Dermis microvascular lymphatic vessel endothelial cell (primary cell): ENCODE measurements around the gene INTS2. TPM values are rescaled to one million over a fixed set of nuclear protein-coding genes. Genes with fewer than 3 reads are reported as not detected.
"Not testable (repeated sequence)": the region's sequence is repeated elsewhere in the genome, so short reads cannot be mapped to it uniquely, and the experiment has no call there.

Source experiments
- DNase-seq, 2 donors: peaks; one replicate each; pipeline versions ENCODE4 v3.0.0 to v3.0.0-alpha.2; 2010; ENCODE audit warnings: low read depth in 2 of 2
- total RNA-seq: library from RNA; depleted of rRNA; stranded (reverse); fragments of >200 nt; gene quantifications from 2 replicates; pipeline ENCODE4 v1.2.1, GENCODE V29; 2014

The INTS2 gene
- total RNA-seq, 1 donor from 2014 or later: 18.0 TPM

DNA sequence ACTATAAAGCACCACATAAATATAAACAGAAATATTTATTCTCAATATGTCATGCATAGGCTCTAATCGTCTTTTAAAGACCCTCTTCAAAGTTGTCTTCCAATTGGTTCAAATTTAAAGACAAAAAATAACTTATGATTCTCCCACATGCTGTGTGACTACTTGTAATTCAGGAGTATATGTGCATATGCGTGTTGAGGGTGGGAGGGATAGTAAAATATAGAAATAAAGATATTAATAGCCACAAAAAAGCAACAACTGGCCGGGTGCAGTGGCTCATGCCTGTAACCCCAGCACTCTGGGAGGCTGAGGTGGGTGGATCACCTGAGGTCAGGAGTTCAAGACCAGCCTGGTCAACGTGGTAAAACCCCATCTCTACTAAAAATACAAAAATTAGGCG lies 33.5 kb downstream of the INTS2 start:
- DNase-seq: not testable (repeated sequence)

DNA sequence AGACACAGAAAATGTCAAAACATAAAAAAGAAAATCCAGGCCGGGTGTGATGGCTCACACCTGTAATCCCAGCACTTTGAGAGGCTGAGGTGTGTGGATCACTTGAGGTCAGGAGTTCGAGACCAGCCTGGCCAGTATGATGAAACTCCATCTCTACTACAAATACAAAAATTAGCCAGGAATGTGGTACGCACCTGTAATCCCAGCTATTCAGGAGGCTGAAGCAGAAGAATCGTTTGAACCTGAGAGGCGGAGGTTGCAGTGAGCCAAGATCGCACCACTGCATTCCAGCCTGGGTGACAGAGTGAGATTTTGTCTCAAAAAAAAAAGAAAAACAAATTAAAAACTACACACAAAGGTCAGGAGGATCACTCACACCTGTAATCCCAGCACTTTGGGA lies 40.0 kb downstream of the INTS2 start:
- DNase-seq: not testable (repeated sequence)

DNA sequence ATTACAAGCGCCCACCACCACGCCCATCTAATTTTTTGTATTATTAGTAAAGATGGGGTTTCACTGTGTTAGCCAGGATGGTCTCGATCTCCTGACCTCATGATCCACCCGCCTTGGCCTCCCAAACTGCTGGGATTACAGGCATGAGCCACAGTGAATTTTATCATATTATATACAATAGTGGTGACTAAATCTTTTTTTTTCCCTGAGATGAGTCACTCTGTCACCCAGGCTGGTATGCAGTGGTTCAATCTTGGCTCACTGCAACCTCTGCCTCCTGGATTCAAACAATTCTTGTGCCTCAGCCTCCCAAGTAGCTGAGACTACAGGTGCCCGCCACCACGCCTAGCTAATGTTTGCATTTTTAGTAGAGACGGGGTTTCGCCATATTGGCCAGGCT lies 41.9 kb downstream of the INTS2 start:
- DNase-seq: not testable (repeated sequence)

- DNase-seq: no peak
These were observed 42.9 kb downstream of the INTS2 start for GRCh38 chr17:61884864-61885263.

DNA sequence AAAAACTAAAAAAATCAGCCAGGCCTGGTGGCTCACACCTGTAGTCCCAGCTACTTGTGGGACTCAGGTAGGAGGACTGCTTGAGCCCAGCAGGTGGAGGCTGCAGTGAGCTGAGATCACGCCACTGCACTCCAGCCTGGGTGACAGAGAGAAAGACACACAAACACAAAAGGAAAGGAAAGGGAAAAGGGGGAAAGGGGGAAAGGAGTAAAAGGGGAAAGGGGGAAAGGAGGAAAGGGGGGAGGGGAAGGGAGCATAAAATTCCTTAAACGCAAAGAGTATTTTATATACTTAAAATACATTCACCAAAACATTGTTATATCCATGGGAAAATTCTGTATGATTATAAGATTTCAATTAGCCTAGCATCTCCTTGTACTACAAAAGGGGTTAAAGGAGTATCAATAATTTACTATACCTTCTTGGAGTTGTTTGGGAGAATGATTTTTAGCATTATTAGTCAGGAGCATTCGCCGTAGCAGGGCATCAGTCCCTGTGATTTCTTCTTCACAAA lies 47.1 kb downstream of the INTS2 start:
- DNase-seq: no peak

- no peak for DNase-seq
These were observed 48.7 kb downstream of the INTS2 start for GRCh38 chr17:61878984-61879612.

- DNase-seq: no peak
These were observed 49.3 kb downstream of the INTS2 start for GRCh38 chr17:61878520-61878919.

DNA sequence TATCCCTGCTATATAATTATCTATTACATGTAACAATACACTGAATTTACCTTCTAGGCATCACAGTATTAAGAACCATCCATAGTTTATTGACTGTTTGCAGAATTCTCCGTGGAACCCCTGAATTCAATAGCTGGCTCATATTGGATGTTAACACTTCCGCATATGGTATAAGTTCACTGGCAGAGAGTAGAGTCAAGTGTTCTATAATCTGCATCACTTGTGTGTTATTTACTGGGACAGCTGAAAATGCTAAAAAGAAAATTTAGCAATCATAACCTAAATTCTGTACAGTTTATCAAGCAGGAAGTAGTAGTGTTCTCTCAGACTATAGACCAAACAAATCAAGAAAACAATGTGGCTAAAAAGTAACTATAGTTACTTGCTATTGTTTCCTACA lies 49.9 kb downstream of the INTS2 start:
- DNase-seq: no peak

- no peak for DNase-seq
These were observed 52.0 kb downstream of the INTS2 start for GRCh38 chr17:61875804-61876203.

DNA sequence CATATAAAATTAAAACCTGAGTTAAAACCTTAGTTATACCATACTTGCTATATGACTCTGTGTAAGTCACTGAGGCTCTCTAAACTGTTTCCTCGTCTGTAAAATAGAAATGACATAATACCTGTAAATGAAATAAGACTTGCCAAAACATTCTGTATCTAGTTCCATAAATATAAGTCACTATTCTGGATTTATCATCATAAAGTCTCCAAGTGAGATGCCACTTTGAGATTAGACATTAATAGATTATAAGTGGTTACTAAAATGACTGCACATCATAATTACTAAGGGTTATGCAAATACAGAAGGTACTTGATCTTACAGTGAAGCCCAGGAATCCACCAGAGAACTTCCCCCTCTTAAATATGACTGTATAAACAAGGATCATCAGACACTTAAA lies 52.5 kb downstream of the INTS2 start:
- no peak for DNase-seq

DNA sequence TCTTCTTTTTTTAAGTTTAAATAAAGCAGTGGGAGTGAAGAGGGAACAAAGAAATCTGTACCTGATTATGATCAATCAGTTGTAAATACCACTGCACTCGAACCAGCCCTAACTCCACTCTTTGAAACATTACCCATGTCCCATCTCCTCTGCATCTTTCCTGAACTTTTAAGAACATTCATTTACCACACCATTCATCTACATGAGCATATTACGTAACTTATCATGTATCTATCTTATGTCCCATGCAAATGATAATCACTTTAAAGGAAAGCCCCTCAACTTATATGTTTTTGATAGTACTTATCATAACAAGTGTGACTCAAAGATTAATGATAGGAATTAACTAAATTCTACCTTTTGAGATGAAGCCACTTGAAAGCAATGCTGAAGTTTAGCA lies 53.7 kb downstream of the INTS2 start:
- no peak for DNase-seq

- DNase-seq: no peak
These were observed 55.7 kb downstream of the INTS2 start for GRCh38 chr17:61872099-61872498.

GRCh38 chr17:61869138-61869537 lies 58.6 kb downstream of the INTS2 start:
- no peak for DNase-seq

GRCh38 chr17:61868074-61868473 lies 59.7 kb downstream of the INTS2 start:
- DNase-seq: no peak

DNA sequence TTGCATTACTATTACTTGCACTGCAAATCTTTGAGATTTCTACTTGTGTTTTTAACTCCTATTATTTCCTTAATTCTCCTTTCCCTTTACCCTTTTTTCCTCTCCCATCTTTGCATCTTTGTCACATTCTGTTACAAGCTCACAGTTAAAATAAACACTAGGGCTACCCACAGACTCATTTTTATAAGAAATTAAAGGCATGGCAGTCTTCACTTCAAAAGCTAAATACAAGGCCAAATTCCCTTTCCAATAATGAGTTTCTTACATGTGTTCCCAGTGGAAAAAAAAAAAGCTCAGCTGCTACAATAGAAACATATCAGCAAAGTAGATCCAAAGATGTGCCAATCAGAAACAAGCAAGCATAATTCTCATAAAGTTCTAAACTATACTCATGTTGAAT lies 60.7 kb downstream of the INTS2 start:
- no peak for DNase-seq

DNA sequence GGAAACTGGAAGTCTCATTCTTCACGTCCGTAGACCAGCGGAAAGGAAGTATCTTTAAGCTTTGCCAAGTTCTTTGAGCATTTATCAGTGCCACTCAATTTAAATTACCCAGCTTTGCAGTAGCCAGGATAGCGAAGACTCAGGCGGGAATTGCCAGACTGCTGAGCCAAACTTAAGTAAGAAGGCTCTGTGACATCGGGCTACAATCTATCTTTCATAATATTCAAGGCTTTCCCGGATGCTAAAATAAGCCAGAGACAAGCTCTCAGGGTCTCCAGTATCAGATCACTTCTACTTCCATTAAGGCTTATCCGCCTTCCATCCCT lies 64.0 kb downstream of the INTS2 start:
- no peak for DNase-seq

- peak; percentile 81 to 94 for DNase-seq
These were observed 64.6 kb downstream of the INTS2 start, which contains the start of gene BRIP1 for GRCh38 chr17:61862975-61863800. Gene BRIP1, minus strand, starts transcription at chr17:61863528. Its CDS starts 1,989 bp downstream, at chr17:61861539.

DNA sequence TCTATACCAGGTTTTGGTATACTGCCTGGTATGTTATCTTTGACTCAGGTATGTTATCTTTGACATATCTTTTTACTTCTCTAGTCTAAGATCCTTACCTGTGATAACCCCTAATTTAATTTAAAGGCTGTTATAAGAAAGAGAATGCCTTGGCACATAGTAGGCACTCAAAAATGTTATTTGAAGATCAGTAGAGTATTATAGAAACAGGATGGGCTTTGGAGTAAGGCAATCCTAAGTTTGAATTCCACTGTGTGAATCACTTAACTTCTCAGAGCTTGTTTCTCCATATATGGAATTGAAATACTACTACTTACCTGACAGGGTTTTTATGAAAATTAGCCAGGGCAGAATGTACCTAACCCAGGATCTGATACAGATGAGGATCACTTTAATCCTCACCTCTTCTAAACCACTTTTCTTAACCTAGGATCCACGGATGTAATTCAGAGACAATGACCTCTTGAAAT lies 65.6 kb downstream of the INTS2 start:
- no peak for DNase-seq

- not testable (repeated sequence) for DNase-seq
These were observed 67.4 kb downstream of the INTS2 start for GRCh38 chr17:61860397-61860796.

DNA sequence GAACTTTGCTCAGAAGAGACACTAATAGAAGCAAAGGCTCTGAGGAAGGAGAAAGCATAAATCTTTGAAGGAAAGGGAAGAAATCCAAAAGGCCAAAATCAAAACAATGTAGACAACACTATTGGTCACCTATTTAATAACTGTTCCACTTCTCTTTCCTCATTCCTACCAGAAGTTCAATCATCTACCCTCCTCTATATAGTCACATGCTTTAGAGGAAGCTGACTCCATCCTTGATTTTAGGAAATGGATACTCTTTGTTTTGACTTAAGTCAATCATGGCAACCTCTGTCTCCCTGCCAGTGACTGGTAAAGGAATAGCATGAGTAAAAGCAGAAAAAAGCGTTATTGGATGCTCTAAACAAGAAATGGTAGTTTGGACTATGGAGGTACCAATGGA lies 71.7 kb downstream of the INTS2 start:
- no peak for DNase-seq

DNA sequence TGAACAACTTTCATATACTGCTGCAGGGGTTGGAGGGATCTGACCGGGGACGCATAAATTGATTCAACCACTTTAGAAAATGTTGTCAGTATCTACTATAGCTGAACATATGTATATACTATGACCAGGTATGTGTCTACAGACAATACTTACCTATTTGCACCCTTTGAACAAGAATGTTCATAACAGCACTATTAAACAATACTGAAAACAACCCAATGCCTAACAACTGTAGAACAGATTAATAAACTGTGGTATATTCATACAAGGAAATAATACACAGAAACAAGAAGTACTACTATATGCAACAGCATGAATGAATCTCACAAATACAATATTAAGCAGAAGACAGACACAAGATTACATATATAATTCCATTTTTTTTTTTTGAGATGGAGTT lies 74.9 kb downstream of the INTS2 start:
- DNase-seq: no peak

DNA sequence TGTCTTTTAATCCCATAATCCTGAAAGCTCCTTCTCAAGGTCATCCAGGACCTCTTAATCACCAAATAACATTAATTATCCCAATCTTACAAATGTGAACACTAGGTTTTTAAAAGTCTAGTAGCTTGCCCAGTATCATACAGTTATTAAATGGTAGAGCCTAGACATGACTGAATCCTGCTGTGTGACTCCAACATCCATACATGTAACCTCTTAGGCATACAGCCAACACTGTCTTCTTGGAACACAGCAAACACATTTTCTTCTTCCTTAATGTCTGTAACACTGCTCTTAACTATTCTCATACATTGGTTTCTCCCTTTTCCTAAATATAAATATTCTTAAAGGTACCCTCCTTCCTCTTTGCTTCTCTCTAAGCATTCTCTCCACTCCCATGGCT lies 78.1 kb downstream of the INTS2 start:
- DNase-seq: no peak

DNA sequence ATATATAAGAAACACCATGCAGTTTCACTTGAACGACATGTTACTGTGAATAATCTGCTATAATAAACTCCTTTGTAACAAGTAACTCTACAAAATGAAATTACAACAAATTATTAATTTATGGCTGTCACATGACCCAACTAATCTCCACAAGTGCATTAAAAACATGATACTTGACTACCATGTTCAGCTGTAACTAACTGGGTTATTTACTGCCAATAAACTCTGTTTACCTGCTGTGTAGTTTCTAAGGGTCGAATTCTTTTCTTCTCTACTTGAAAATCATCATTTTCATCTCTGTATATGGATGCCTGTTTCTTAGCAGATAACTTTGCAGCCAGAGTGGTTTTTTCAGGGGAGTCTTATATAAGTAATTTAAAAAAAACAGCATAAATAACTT lies 78.9 kb downstream of the INTS2 start:
- no peak for DNase-seq
